H9 (cell line): ENCODE data around the gene PPP1R13L. TPM values are rescaled to one million over a fixed set of nuclear protein-coding genes. Genes with fewer than 3 reads are reported as not detected.

Experiments used
- DNase-seq: peaks from one replicate; pipeline ENCODE4 v3.0.0-alpha.2; 2017
- H2AFZ ChIP-seq: one replicate; pipeline ENCODE4 v1.6.1; 2013; ENCODE audit warnings: mild to moderate bottlenecking, low read length, control low read depth, moderate library complexity
- H2AK5ac ChIP-seq: 2 replicates; pipeline ENCODE4 v1.6.1; 2013; ENCODE audit warnings: low read length, control low read depth, mixed read lengths; ENCODE audit not compliant: insufficient read length
- H2BK120ac ChIP-seq: one replicate; pipeline ENCODE4 v1.6.1; 2013; ENCODE audit warnings: low read depth, mild to moderate bottlenecking, low read length, control low read depth, inconsistent platforms; ENCODE audit not compliant: poor library complexity, severe bottlenecking
- H2BK12ac ChIP-seq: 2 replicates; pipeline ENCODE4 v1.6.1; 2013; ENCODE audit warnings: low read length, control low read depth, mixed read lengths, low read depth; ENCODE audit not compliant: insufficient read length
- H2BK15ac ChIP-seq: 2 replicates; pipeline ENCODE4 v1.6.1; 2013; ENCODE audit warnings: low read depth, low read length, control low read depth
- H2BK20ac ChIP-seq: one replicate; pipeline ENCODE4 v1.6.1; 2013; ENCODE audit warnings: low read depth, mild to moderate bottlenecking, low read length, control low read depth, inconsistent platforms; ENCODE audit not compliant: poor library complexity, severe bottlenecking
- H2BK5ac ChIP-seq: 2 replicates; pipeline ENCODE4 v1.6.1; 2013; ENCODE audit warnings: low read length, control low read depth, mixed read lengths; ENCODE audit not compliant: insufficient read length
- H3K14ac ChIP-seq: 2 replicates; pipeline ENCODE4 v1.6.1; 2013; ENCODE audit warnings: low read length, control low read depth; ENCODE audit not compliant: insufficient read depth
- H3K18ac ChIP-seq: 2 replicates; pipeline ENCODE4 v1.6.1; 2013; ENCODE audit warnings: low read depth, mild to moderate bottlenecking, mixed read lengths, low read length, control low read depth; ENCODE audit not compliant: insufficient read length
- H3K23ac ChIP-seq: 2 replicates; pipeline ENCODE4 v1.6.1; 2013; ENCODE audit warnings: low read length, control low read depth, mixed read lengths, low read depth; ENCODE audit not compliant: insufficient read length
- H3K23me2 ChIP-seq: 2 replicates; pipeline ENCODE4 v1.6.1; 2013; ENCODE audit warnings: low read depth, mild to moderate bottlenecking, mixed read lengths, low read length, control low read depth; ENCODE audit not compliant: insufficient read length, poor library complexity, severe bottlenecking
- H3K27ac ChIP-seq: 2 replicates; pipeline ENCODE4 v1.5.1; 2013; ENCODE audit warnings: low read length, control low read depth, mixed read lengths, low read depth; ENCODE audit not compliant: insufficient read length
- H3K27me3 ChIP-seq: 2 replicates; pipeline ENCODE4 v1.6.1; 2013; ENCODE audit warnings: low read length, control low read depth, inconsistent platforms; ENCODE audit not compliant: insufficient read depth
- H3K4ac ChIP-seq: 2 replicates; pipeline ENCODE4 v1.6.1; 2013; ENCODE audit warnings: low read depth, mild to moderate bottlenecking, control low read depth, inconsistent platforms, low read length, moderate library complexity
- H3K4me1 ChIP-seq: 2 replicates; pipeline ENCODE4 v1.6.1; 2013; ENCODE audit warnings: low read length, control low read depth, inconsistent platforms; ENCODE audit not compliant: insufficient read depth
- H3K4me2 ChIP-seq: 2 replicates; pipeline ENCODE4 v1.6.1; 2013; ENCODE audit warnings: low read length, control low read depth, mixed read lengths; ENCODE audit not compliant: insufficient read length, insufficient read depth
- H3K56ac ChIP-seq: 2 replicates; pipeline ENCODE4 v1.6.1; 2013; ENCODE audit warnings: low read depth, mild to moderate bottlenecking, mixed read lengths, low read length, control low read depth; ENCODE audit not compliant: insufficient read length
- H3K79me1 ChIP-seq: 2 replicates; pipeline ENCODE4 v1.6.1; 2013; ENCODE audit warnings: low read depth, mild to moderate bottlenecking, moderate library complexity, low read length, control low read depth, inconsistent platforms; ENCODE audit not compliant: insufficient read depth, poor library complexity, severe bottlenecking
- H3K79me2 ChIP-seq: 2 replicates; pipeline ENCODE4 v1.6.1; 2013; ENCODE audit warnings: low read length, control low read depth, inconsistent platforms; ENCODE audit not compliant: insufficient read depth
- H3K9ac ChIP-seq: 2 replicates; pipeline ENCODE4 v1.6.1; 2013; ENCODE audit warnings: low read length, control low read depth, mixed read lengths; ENCODE audit not compliant: insufficient read length; ENCODE audit errors: extremely low read depth
- H3K9me3 ChIP-seq: one replicate; pipeline ENCODE4 v1.6.1; 2013; ENCODE audit warnings: low read depth, low read length, inconsistent platforms; ENCODE audit not compliant: control insufficient read depth
- H3T11ph ChIP-seq: one replicate; pipeline ENCODE4 v1.6.1; 2013; ENCODE audit warnings: mild to moderate bottlenecking, low read length, control low read depth, inconsistent platforms
- H4K20me1 ChIP-seq: one replicate; pipeline ENCODE4 v1.6.1; 2013; ENCODE audit not compliant: control insufficient read depth, insufficient read length, insufficient read depth
- H4K5ac ChIP-seq: 2 replicates; pipeline ENCODE4 v1.6.1; 2013; ENCODE audit warnings: low read depth, mild to moderate bottlenecking, mixed read lengths, low read length, control low read depth; ENCODE audit not compliant: insufficient read length
- H4K8ac ChIP-seq: replicated peaks from 2 replicates; pipeline ENCODE4 v1.6.1; 2013; ENCODE audit warnings: low read length, control low read depth, mixed read lengths, low read depth; ENCODE audit not compliant: insufficient read length
- H4K91ac ChIP-seq: 2 replicates; pipeline ENCODE4 v1.6.1; 2013; ENCODE audit warnings: low read depth, mild to moderate bottlenecking, moderate library complexity, mixed read lengths, low read length, control low read depth; ENCODE audit not compliant: insufficient read length
- H3K27ac Mint-ChIP-seq, 3 experiments: 2 replicates in 2 of 3; 3 replicates in 1 of 3; pipeline ENCODE4 v1.8.0; 2020 to 2021; ENCODE audit warnings: mixed read lengths in 3 of 3, mild to moderate bottlenecking in 1 of 3, moderate library complexity in 1 of 3
- H3K27me3 Mint-ChIP-seq: 2 replicates; pipeline ENCODE4 v1.8.0; 2021; ENCODE audit warnings: low read depth, mild to moderate bottlenecking, moderate library complexity, mixed read lengths
- H3K36me3 Mint-ChIP-seq, 3 experiments: 2 replicates in 2 of 3; 3 replicates in 1 of 3; pipeline ENCODE4 v1.8.0; 2020 to 2021; ENCODE audit warnings: low read depth in 3 of 3, mixed read lengths in 3 of 3; ENCODE audit not compliant: insufficient read depth in 1 of 3
- H3K4me1 Mint-ChIP-seq, 2 experiments: 2 replicates each; pipeline ENCODE4 v1.8.0; 2020; ENCODE audit warnings: mixed read lengths in 2 of 2
- H3K4me3 Mint-ChIP-seq, 2 experiments: 2 replicates in 1 of 2; 3 replicates in 1 of 2; pipeline ENCODE4 v1.8.0; 2020 to 2021; ENCODE audit warnings: mild to moderate bottlenecking in 2 of 2, mixed read lengths in 2 of 2, moderate library complexity in 1 of 2
- H3K9me3 Mint-ChIP-seq, 2 experiments: 2 replicates in 1 of 2; 3 replicates in 1 of 2; pipeline ENCODE4 v1.8.0; 2020; ENCODE audit warnings: mild to moderate bottlenecking in 2 of 2, mixed read lengths in 2 of 2, moderate library complexity in 1 of 2
- CTCF ChIP-seq: fragments of 200-600 bp; sonication (generic); conservative IDR thresholded peaks from 3 replicates; pipeline ENCODE4 v1.8.0; 2021; ENCODE audit warnings: antibody characterized with exemption, mild to moderate bottlenecking
- WGBS: extraction: QIAGEN DNeasy Blood & Tissue Kit; methylation state at CpG from one replicate; pipeline ENCODE4 v1.1.7; 2013; ENCODE audit warnings: missing lambda C conversion rate, low lambda C conversion rate, mixed read lengths; ENCODE audit not compliant: insufficient read length; ENCODE audit errors: extremely low coverage; 5-methylcytosine and 5-hydroxymethylcytosine counted together
- total RNA-seq: library from RNA; stranded (reverse); gene quantifications from 2 replicates; pipeline ENCODE4 v1.2.1, GENCODE V29; 2021

Gene PPP1R13L
- total RNA-seq, 1 experiment from 2014 or later, result 42.6 TPM

GRCh38 chr19:45446295-45446694 lies 41.4 kb upstream of the PPP1R13L start:
- no peak for DNase-seq
- TF ChIP-seq CTCF, result peak; percentile 59
- Histone ChIP-seq H3K14ac (no peak overlapping the region), H2BK12ac (no peak overlapping the region), H2BK120ac (no peak overlapping the region), H3K27me3 (no peaks in the 10 kb centered on the region; the same call in 1 of the 2 replicates), H2AFZ (no peak overlapping the region), H3K79me1 (no peaks in the 10 kb centered on the region), H4K5ac (no peak overlapping the region), H3K79me2 (no peaks in the 10 kb centered on the region), H3K56ac (no peak overlapping the region), H3K18ac (no peak overlapping the region), H3K27ac (no peak overlapping the region), H3T11ph (no peak overlapping the region), H3K4ac (no peak overlapping the region), H3K9ac (no peak overlapping the region), H3K4me2 (no peak overlapping the region), H2BK20ac (no peak overlapping the region), H3K23ac (no peak overlapping the region), H3K9me3 (no peaks in the 10 kb centered on the region), H2BK5ac (no peak overlapping the region), H2AK5ac (no peak overlapping the region), H4K8ac (no peak overlapping the region), H4K20me1 (no peaks in the 10 kb centered on the region), H3K23me2 (peaks cover 14% of the 10 kb centered on the region), H4K91ac (no peak overlapping the region), H3K4me1 (peaks cover 2% of the 10 kb centered on the region; the same call in 1 of the 2 replicates), H2BK15ac (no peak overlapping the region)
- WGBS, result no CpG with 5 or more reads among the region's 6 CpGs
- Mint-ChIP-seq H3K27ac (no peak overlapping the region), H3K36me3 (no peaks in the 10 kb centered on the region; a peak in 1 of 7 replicates), H3K4me1 (peaks cover 22 to 35% of the 10 kb centered on the region in 2 experiments), H3K9me3 (peaks cover 0 to 3% of the 10 kb centered on the region in 2 experiments; a peak in 1 of 5 replicates), H3K4me3 (peak overlapping the region in 1 of 2 experiments; percentile 29; a peak in 1 of 5 replicates), H3K27me3 (peaks cover 28% of the 10 kb centered on the region)
